RWPE2 (cell line): Measurements from ENCODE around the gene LCN10.
"Not testable (repeated sequence)": the region's sequence is repeated elsewhere in the genome, so short reads cannot be mapped to it uniquely, and the experiment has no call there.

Experiments used
- ATAC-seq: fragments of 200-7000 bp; cut with Tn5 transposase; 3 replicates; pipeline ENCODE4 v1.9.1; 2021; ENCODE audit warnings: low read depth
- DNase-seq: peaks from one replicate; pipeline ENCODE4 v3.0.0-alpha.2; 2020; ENCODE audit warnings: low spot score
- H3K27ac ChIP-seq: fragments of 450-650 bp; 2 replicates; pipeline ENCODE4 v1.5.1; 2017; ENCODE audit warnings: mild to moderate bottlenecking; ENCODE audit not compliant: poor library complexity, severe bottlenecking
- H3K27me3 ChIP-seq: fragments of 250-450 bp; sonication (Bioruptor Pico); 2 replicates; pipeline ENCODE4 v1.5.1; 2021; ENCODE audit warnings: mild to moderate bottlenecking, moderate library complexity; ENCODE audit not compliant: insufficient read depth, poor library complexity, severe bottlenecking
- H3K36me3 ChIP-seq: fragments of 250-450 bp; sonication (Bioruptor Pico); 2 replicates; pipeline ENCODE4 v1.5.1; 2020; ENCODE audit warnings: low read depth, mild to moderate bottlenecking, moderate library complexity
- H3K4me1 ChIP-seq: fragments of 250-450 bp; sonication (Bioruptor Pico); 2 replicates; pipeline ENCODE4 v1.5.1; 2021; ENCODE audit warnings: mild to moderate bottlenecking, moderate library complexity; ENCODE audit not compliant: insufficient read depth, poor library complexity, severe bottlenecking
- H3K4me3 ChIP-seq: fragments of 250-450 bp; sonication (Bioruptor Pico); 2 replicates; pipeline ENCODE4 v1.5.1; 2021; ENCODE audit warnings: mild to moderate bottlenecking, moderate library complexity; ENCODE audit not compliant: severe bottlenecking
- H3K9me3 ChIP-seq: fragments of 250-450 bp; sonication (Bioruptor Pico); 2 replicates; pipeline ENCODE4 v1.5.1; 2021; ENCODE audit warnings: mild to moderate bottlenecking, moderate library complexity; ENCODE audit not compliant: severe bottlenecking
- TF ChIP-seq, protein P1 (sequence below): fragments of 450-650 bp; IDR thresholded peaks from one replicate; pipeline ENCODE4 v1.5.1; 2017; ENCODE audit warnings: mild to moderate bottlenecking, moderate library complexity; ENCODE audit not compliant: poor library complexity, severe bottlenecking

Gene LCN10

DNA sequence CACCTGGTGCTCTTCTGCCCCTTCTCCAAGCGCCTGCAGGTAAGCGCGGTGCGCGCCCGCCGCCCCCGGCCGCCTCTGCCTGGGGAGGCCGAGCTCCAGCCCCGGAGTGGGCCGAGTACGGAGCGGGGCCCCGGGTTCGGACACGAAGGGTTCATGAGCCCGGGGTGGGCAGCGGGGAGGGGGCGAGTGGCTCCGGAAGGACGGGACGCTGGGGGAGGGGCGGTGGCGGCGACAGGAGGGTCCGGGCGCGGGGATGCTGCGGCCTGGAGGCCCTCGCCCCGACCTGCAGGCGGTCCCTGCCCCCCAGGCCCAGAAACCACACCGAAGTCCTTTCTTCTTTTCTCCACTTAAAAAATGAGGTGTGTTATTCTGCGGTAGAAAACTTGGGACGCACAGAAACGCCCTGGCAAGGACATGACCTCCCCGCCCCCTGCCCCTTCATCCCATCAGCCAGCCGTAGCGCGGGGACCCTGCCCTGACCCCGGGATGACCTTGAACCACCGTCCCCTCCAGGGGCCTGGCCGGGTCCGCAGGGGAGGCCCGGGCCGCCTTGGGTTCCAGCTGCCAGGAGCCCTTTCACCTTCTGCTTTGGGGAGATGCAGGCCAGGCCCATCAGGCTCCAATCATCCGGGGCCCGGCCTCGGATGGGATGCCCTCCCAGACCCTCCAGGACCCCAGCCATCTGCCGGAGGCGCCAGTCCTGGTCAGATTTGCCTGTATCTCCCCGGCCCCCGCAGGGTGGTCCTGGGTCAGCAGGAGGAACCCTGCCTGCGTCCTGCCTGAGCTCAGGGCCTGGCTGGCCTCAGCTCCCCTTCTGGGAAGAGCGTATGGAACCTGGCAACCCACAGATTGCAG, 29.8 kb downstream of the LCN10 start:
- TF ChIP-seq, protein P1, sequence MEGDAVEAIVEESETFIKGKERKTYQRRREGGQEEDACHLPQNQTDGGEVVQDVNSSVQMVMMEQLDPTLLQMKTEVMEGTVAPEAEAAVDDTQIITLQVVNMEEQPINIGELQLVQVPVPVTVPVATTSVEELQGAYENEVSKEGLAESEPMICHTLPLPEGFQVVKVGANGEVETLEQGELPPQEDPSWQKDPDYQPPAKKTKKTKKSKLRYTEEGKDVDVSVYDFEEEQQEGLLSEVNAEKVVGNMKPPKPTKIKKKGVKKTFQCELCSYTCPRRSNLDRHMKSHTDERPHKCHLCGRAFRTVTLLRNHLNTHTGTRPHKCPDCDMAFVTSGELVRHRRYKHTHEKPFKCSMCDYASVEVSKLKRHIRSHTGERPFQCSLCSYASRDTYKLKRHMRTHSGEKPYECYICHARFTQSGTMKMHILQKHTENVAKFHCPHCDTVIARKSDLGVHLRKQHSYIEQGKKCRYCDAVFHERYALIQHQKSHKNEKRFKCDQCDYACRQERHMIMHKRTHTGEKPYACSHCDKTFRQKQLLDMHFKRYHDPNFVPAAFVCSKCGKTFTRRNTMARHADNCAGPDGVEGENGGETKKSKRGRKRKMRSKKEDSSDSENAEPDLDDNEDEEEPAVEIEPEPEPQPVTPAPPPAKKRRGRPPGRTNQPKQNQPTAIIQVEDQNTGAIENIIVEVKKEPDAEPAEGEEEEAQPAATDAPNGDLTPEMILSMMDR = no peak

GRCh38 chr9:136711751-136712689, 30.7 kb downstream of the LCN10 start, which contains the start of gene DIPK1B:
Gene DIPK1B, plus strand, starts transcription at chr9:136712572. Its CDS starts 94 bp downstream, at chr9:136712666.
- Histone ChIP-seq H3K4me3 (peak within 1 kb of the TSS; percentile 38), H3K27ac (no peak within 1 kb of the TSS), H3K27me3 (peaks cover 12% of the 10 kb centered on the region), H3K4me1 (no peaks in the 10 kb centered on the region), H3K36me3 (no peaks in the 10 kb centered on the region), H3K9me3 (no peaks in the 10 kb centered on the region)
- no peak for DNase-seq
- TF ChIP-seq, protein P1 = no peak
- ATAC-seq = peak; percentile 12; the same call in 1 of the 3 replicates

More for the DNA sequence above, 29.8 kb downstream of the LCN10 start:
- peaks cover 12% of the 10 kb centered on the region for H3K27me3 ChIP-seq
- no peak; the same call in 2 of the 3 replicates for ATAC-seq
- H3K36me3 ChIP-seq = no peaks in the 10 kb centered on the region
- no peaks in the 10 kb centered on the region for H3K4me1 ChIP-seq
- no peak overlapping the region for H3K27ac ChIP-seq
- DNase-seq = no peak
- H3K4me3 ChIP-seq = peak overlapping the region; percentile 38
- H3K9me3 ChIP-seq = no peaks in the 10 kb centered on the region

- ATAC-seq, H3K4me3 ChIP-seq, H3K4me1 ChIP-seq, H3K9me3 ChIP-seq, H3K27ac ChIP-seq, H3K36me3 ChIP-seq, DNase-seq: not testable (repeated sequence)
- H3K27me3 ChIP-seq = peaks cover 12% of the 10 kb centered on the region
Observed at GRCh38 chr9:136711219-136711648, 31.5 kb downstream of the LCN10 start.

GRCh38 chr9:136710543-136710942, 32.2 kb downstream of the LCN10 start:
- ATAC-seq = no peak
- TF ChIP-seq, protein P1 = no peak
- Histone ChIP-seq H3K27me3 (peaks cover 12% of the 10 kb centered on the region), H3K36me3 (no peaks in the 10 kb centered on the region), H3K27ac (no peak overlapping the region), H3K4me1 (no peaks in the 10 kb centered on the region), H3K4me3 (no peak overlapping the region), H3K9me3 (no peaks in the 10 kb centered on the region)
- no peak for DNase-seq

GRCh38 chr9:136709454-136710109, 33.2 kb downstream of the LCN10 start:
- no peak overlapping the region for H3K4me3 ChIP-seq
- DNase-seq (no peak), ATAC-seq (no peak)
- H3K27me3 ChIP-seq = peaks cover 12% of the 10 kb centered on the region
- no peaks in the 10 kb centered on the region for H3K9me3 ChIP-seq
- no peaks in the 10 kb centered on the region for H3K36me3 ChIP-seq
- TF ChIP-seq, protein P1 = no peak
- H3K27ac ChIP-seq = no peak overlapping the region
- no peaks in the 10 kb centered on the region for H3K4me1 ChIP-seq
